Suprapubic skin (tissue), 4 donors: ENCODE data around the gene LARGE1. TPM values are rescaled to one million over a fixed set of nuclear protein-coding genes. Genes with fewer than 3 reads are reported as not detected.

ENCODE experiments used
- DNase-seq, 2 donors: peaks; one replicate each; pipeline ENCODE4 v3.0.0-alpha.2; 2019; ENCODE audit warnings: low spot score in 2 of 2
- H3K27ac ChIP-seq: fragments of 200-600 bp; sonication (generic); one replicate; pipeline ENCODE4 v1.5.1; 2019
- H3K27me3 ChIP-seq: fragments of 200-600 bp; sonication (generic); one replicate; pipeline ENCODE4 v1.5.1; 2019
- H3K36me3 ChIP-seq: fragments of 200-600 bp; sonication (generic); one replicate; pipeline ENCODE4 v1.5.1; 2019
- H3K4me1 ChIP-seq: fragments of 200-600 bp; sonication (generic); one replicate; pipeline ENCODE4 v1.5.1; 2019
- H3K4me3 ChIP-seq: fragments of 200-600 bp; sonication (generic); one replicate; pipeline ENCODE4 v1.5.1; 2019; ENCODE audit warnings: mild to moderate bottlenecking
- H3K9me3 ChIP-seq: fragments of 200-600 bp; sonication (generic); one replicate; pipeline ENCODE4 v1.5.1; 2019
- CTCF ChIP-seq, 2 donors: fragments of 200-600 bp in 1 of 2; fragments of 450-650 bp in 1 of 2; sonication (generic) in 1 of 2; IDR thresholded peaks; one replicate each; pipeline ENCODE4 v1.5.1; 2016 to 2019; ENCODE audit warnings: antibody characterized with exemption in 2 of 2, mild to moderate bottlenecking in 1 of 2, moderate library complexity in 1 of 2
- EP300 ChIP-seq: sonication (generic); formaldehyde crosslinking; IDR thresholded peaks from one replicate; pipeline ENCODE4 v1.6.1; 2017; ENCODE audit warnings: antibody characterized with exemption
- POLR2A ChIP-seq, 2 donors: fragments of 450-650 bp; IDR thresholded peaks; one replicate each; pipeline ENCODE4 v1.6.1; 2017; ENCODE audit warnings: antibody characterized with exemption in 2 of 2, mild to moderate bottlenecking in 2 of 2, moderate library complexity in 2 of 2
- POLR2AphosphoS5 ChIP-seq, 3 donors: sonication (generic); formaldehyde crosslinking; IDR thresholded peaks; one replicate each; pipeline ENCODE4 v1.6.1; 2017; ENCODE audit warnings: antibody characterized with exemption in 3 of 3
- WGBS: methylation state at CpG from one replicate; pipeline ENCODE4 v1.1.5; 2018; 5-methylcytosine and 5-hydroxymethylcytosine counted together
- total RNA-seq, 4 donors: library from RNA; depleted of rRNA; stranded (reverse); fragments of >200 nt; gene quantifications; one replicate each; pipeline ENCODE4 v1.1.0, GENCODE V29; 2016

The LARGE1 gene
- total RNA-seq, 4 donors from 2014 or later, result 12.1 to 41.6 (median 21.1) TPM

- no peak for TF ChIP-seq POLR2AphosphoS5 (IDR thresholded peaks at IDR 0.05)
- WGBS, result 78% methylated on average over 5 of the region's 5 CpGs
- Histone ChIP-seq H3K36me3 (no peaks in the 10 kb centered on the region), H3K27me3 (no peaks in the 10 kb centered on the region), H3K4me1 (peaks cover 5% of the 10 kb centered on the region), H3K9me3 (no peaks in the 10 kb centered on the region), H3K27ac (no peak overlapping the region), H3K4me3 (no peak overlapping the region)
- DNase-seq, result no peak
Observed at GRCh38 chr22:33889748-33890147, 30.5 kb downstream of the LARGE1 start.

- no peak for DNase-seq
- H3K27ac ChIP-seq, result no peak overlapping the region
- WGBS, result 77% methylated on average over 4 of the region's 4 CpGs
- no peaks in the 10 kb centered on the region for H3K36me3 ChIP-seq
- TF ChIP-seq POLR2A (IDR thresholded peaks at IDR 0.05), result no peak
- no peak for TF ChIP-seq POLR2AphosphoS5 (IDR thresholded peaks at IDR 0.05)
- H3K4me1 ChIP-seq, result no peaks in the 10 kb centered on the region
- H3K9me3 ChIP-seq, result no peaks in the 10 kb centered on the region
- no peaks in the 10 kb centered on the region for H3K27me3 ChIP-seq
- H3K4me3 ChIP-seq, result no peak overlapping the region
Observed at GRCh38 chr22:33888821-33889220, 31.5 kb downstream of the LARGE1 start.

GRCh38 chr22:33887173-33887572 lies 33.1 kb downstream of the LARGE1 start:
- DNase-seq, result no peak
- no peak overlapping the region for H3K27ac ChIP-seq
- H3K27me3 ChIP-seq, result no peaks in the 10 kb centered on the region
- no peaks in the 10 kb centered on the region for H3K9me3 ChIP-seq
- TF ChIP-seq CTCF (IDR thresholded peaks at IDR 0.05), result no peak
- no peak for TF ChIP-seq EP300
- TF ChIP-seq POLR2AphosphoS5 (IDR thresholded peaks at IDR 0.05), result no peak
- no peak for TF ChIP-seq POLR2A (IDR thresholded peaks at IDR 0.05)
- no peaks in the 10 kb centered on the region for H3K4me1 ChIP-seq
- H3K36me3 ChIP-seq, result no peaks in the 10 kb centered on the region
- no peak overlapping the region for H3K4me3 ChIP-seq
- 96% methylated on average over 13 of the region's 13 CpGs for WGBS

- no peak for TF ChIP-seq CTCF (IDR thresholded peaks at IDR 0.05)
- TF ChIP-seq EP300, result no peak
- TF ChIP-seq POLR2A (IDR thresholded peaks at IDR 0.05), result no peak
- no peak for TF ChIP-seq POLR2AphosphoS5 (IDR thresholded peaks at IDR 0.05)
- H3K4me3 ChIP-seq, result no peak overlapping the region
Observed at GRCh38 chr22:33886696-33887095, 33.6 kb downstream of the LARGE1 start.

GRCh38 chr22:33884829-33885228 lies 35.4 kb downstream of the LARGE1 start:
- Histone ChIP-seq H3K4me1 (no peaks in the 10 kb centered on the region), H3K27me3 (no peaks in the 10 kb centered on the region), H3K27ac (no peak overlapping the region), H3K36me3 (no peaks in the 10 kb centered on the region), H3K9me3 (no peaks in the 10 kb centered on the region), H3K4me3 (no peak overlapping the region)
- 91% methylated on average over 7 of the region's 7 CpGs for WGBS
- TF ChIP-seq EP300 (no peak), POLR2A (IDR thresholded peaks at IDR 0.05) (no peak), CTCF (IDR thresholded peaks at IDR 0.05) (no peak), POLR2AphosphoS5 (IDR thresholded peaks at IDR 0.05) (no peak)
- DNase-seq, result no peak

More at GRCh38 chr22:33886696-33887095, 33.6 kb downstream of the LARGE1 start:
- H3K9me3 ChIP-seq, result no peaks in the 10 kb centered on the region
- no peak for DNase-seq
- 86% methylated on average over 5 of the region's 5 CpGs for WGBS
- H3K4me1 ChIP-seq, result no peaks in the 10 kb centered on the region
- H3K27me3 ChIP-seq, result no peaks in the 10 kb centered on the region
- H3K36me3 ChIP-seq, result no peaks in the 10 kb centered on the region
- H3K27ac ChIP-seq, result no peak overlapping the region

- Histone ChIP-seq H3K9me3 (no peaks in the 10 kb centered on the region), H3K4me3 (no peak overlapping the region), H3K27me3 (no peaks in the 10 kb centered on the region), H3K36me3 (no peaks in the 10 kb centered on the region), H3K27ac (no peak overlapping the region), H3K4me1 (no peaks in the 10 kb centered on the region)
- TF ChIP-seq POLR2AphosphoS5 (IDR thresholded peaks at IDR 0.05) (no peak), POLR2A (IDR thresholded peaks at IDR 0.05) (no peak), CTCF (IDR thresholded peaks at IDR 0.05) (no peak), EP300 (no peak)
- WGBS, result 95% methylated on average over 10 of the region's 19 CpGs
- no peak for DNase-seq
Observed at GRCh38 chr22:33883961-33884808, 36.1 kb downstream of the LARGE1 start.
